PC-3 (cell line): ENCODE measurements around the gene TAPBPL. TPM values are rescaled to one million over a fixed set of nuclear protein-coding genes. Genes with fewer than 3 reads are reported as not detected.

Source experiments
- ATAC-seq: fragments of 200-7000 bp; cut with Tn5 transposase; 2 replicates; pipeline ENCODE4 v1.9.1; 2020; ENCODE audit warnings: mild to moderate bottlenecking, moderate library complexity
- BruUV-seq: library from RNA; stranded (reverse); fragments of 400-500 nt; replicated peaks from 2 replicates; lab custom pipeline; 2021; lab: Mats Ljungman, UMichigan
- CTCF ChIA-PET: fragments of 300-600 bp; sonication (Branson Sonifier 250); formaldehyde crosslinking; loops from one replicate; lab custom pipeline; 2022; ENCODE audit warnings: antibody characterized with exemption; lab: Charles Lee
- POLR2A ChIA-PET: fragments of 300-600 bp; sonication (Branson Sonifier 250); formaldehyde crosslinking; loops from one replicate; lab custom pipeline; 2022; ENCODE audit warnings: antibody characterized with exemption; ENCODE audit not compliant: unreplicated experiment; lab: Charles Lee
- DNase-seq: peaks from one replicate; pipeline ENCODE4 v3.0.0-alpha.2; 2015
- H2AFZ ChIP-seq: fragments of 300-600 bp; sonication (generic); 2 replicates; pipeline ENCODE4 v1.6.0; 2016; ENCODE audit warnings: antibody characterized with exemption, low read length
- H3F3A ChIP-seq: fragments of 300-600 bp; sonication (generic); one replicate; pipeline ENCODE4 v1.6.0; 2017; ENCODE audit warnings: antibody characterized with exemption, low read length, control low read depth, mild to moderate bottlenecking; ENCODE audit not compliant: unreplicated experiment
- H3K27ac ChIP-seq: fragments of 300-600 bp; sonication (generic); 2 replicates; pipeline ENCODE4 v1.5.1; 2016; ENCODE audit warnings: mild to moderate bottlenecking, low read length
- H3K27me3 ChIP-seq: fragments of 300-600 bp; sonication (generic); 2 replicates; pipeline ENCODE4 v1.6.1; 2016; ENCODE audit warnings: low read length, mixed read lengths
- H3K36me3 ChIP-seq: fragments of 300-600 bp; sonication (generic); 2 replicates; pipeline ENCODE4 v1.6.1; 2016; ENCODE audit warnings: low read depth, mixed run types, low read length, mixed read lengths
- H3K4me1 ChIP-seq: fragments of 300-600 bp; sonication (generic); 2 replicates; pipeline ENCODE4 v1.5.1; 2016; ENCODE audit warnings: low read length; ENCODE audit not compliant: insufficient read depth
- H3K4me2 ChIP-seq: fragments of 300-600 bp; sonication (generic); 2 replicates; pipeline ENCODE4 v1.6.0; 2016; ENCODE audit warnings: low read length
- H3K4me3 ChIP-seq: fragments of 300-600 bp; sonication (generic); 2 replicates; pipeline ENCODE4 v1.5.1; 2016; ENCODE audit warnings: mild to moderate bottlenecking, low read length, mixed read lengths
- H3K79me2 ChIP-seq: fragments of 300-600 bp; sonication (generic); 2 replicates; pipeline ENCODE4 v1.6.1; 2017; ENCODE audit warnings: low read length, mixed read lengths
- H3K9ac ChIP-seq: fragments of 300-600 bp; sonication (generic); 2 replicates; pipeline ENCODE4 v1.6.0; 2016; ENCODE audit warnings: mild to moderate bottlenecking, low read length
- H3K9me2 ChIP-seq: fragments of 300-600 bp; sonication (generic); replicated peaks from 2 replicates; pipeline ENCODE4 v1.6.1; 2016; ENCODE audit warnings: mixed run types, low read length, mixed read lengths
- H3K9me3 ChIP-seq: fragments of 300-600 bp; sonication (generic); 2 replicates; pipeline ENCODE4 v1.6.1; 2016; ENCODE audit warnings: low read length, mixed read lengths
- H4K20me1 ChIP-seq: fragments of 300-600 bp; sonication (generic); 2 replicates; pipeline ENCODE4 v1.6.1; 2016; ENCODE audit warnings: low read length, mixed read lengths
- EZH2 ChIP-seq: fragments of 300-600 bp; sonication (generic); IDR thresholded peaks from one replicate; pipeline ENCODE4 v1.6.1; 2017; ENCODE audit warnings: antibody characterized with exemption, mild to moderate bottlenecking, low read length; ENCODE audit not compliant: unreplicated experiment
- EZH2phosphoT487 ChIP-seq: fragments of 300-600 bp; sonication (generic); IDR thresholded peaks from 2 replicates; pipeline ENCODE4 v1.6.1; 2018; ENCODE audit warnings: mild to moderate bottlenecking, antibody characterized with exemption, low read length, borderline replicate concordance
- intact Hi-C: fragments of 100-400 bp; cut with micrococcal nuclease; formaldehyde crosslinking; loops from 2 replicates; pipeline ENCODE4 v1.9.0; 2023
- total RNA-seq: library from RNA; depleted of rRNA; stranded (reverse); fragments of >200 nt; gene quantifications from 2 replicates; pipeline ENCODE4 v1.2.3, GENCODE V29; 2014
- TF ChIP-seq, protein P1 (sequence below): fragments of 300-600 bp; sonication (generic); conservative IDR thresholded peaks from 2 replicates; pipeline ENCODE4 v1.5.1; 2017; ENCODE audit warnings: antibody characterized with exemption, low read depth, mild to moderate bottlenecking, low read length

The TAPBPL gene
- total RNA-seq, 1 experiment from 2014 or later, result 0.47 TPM

DNA sequence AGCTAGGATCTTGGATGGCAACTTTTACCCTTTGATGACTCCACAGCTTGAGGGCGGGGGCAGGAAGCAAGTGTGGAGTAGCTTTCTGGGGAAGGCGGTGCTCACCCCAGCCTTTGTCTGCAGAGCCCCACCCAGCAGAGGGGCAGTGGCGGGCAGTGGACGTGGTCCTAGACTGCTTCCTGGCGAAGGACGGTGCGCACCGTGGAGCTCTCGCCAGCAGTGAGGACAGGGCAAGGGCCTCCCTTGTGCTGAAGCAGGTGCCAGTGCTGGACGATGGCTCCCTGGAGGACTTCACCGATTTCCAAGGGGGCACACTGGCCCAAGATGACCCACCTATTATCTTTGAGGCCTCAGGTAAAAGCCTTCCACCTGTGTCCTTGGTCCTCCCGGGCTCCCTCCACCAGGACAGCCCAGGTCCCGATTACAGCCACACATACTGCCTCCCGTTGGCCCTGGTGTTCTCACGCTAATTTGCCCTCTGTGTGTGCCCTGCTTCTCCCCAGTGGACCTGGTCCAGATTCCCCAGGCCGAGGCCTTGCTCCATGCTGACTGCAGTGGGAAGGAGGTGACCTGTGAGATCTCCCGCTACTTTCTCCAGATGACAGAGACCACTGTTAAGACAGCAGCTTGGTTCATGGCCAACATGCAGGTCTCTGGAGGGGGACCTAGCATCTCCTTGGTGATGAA, 1.2 kb downstream of the TAPBPL start:
- Histone ChIP-seq H3K79me2 (no peaks in the 10 kb centered on the region), H3K9me3 (no peaks in the 10 kb centered on the region), H3K4me3 (no peak overlapping the region), H3K4me1 (peaks cover 8% of the 10 kb centered on the region; the same call in 1 of the 2 replicates), H3K27ac (no peak overlapping the region), H3K9ac (no peak overlapping the region), H3K4me2 (no peak overlapping the region), H4K20me1 (no peaks in the 10 kb centered on the region), H3K27me3 (no peaks in the 10 kb centered on the region), H3F3A (no peaks in the 10 kb centered on the region), H3K36me3 (no peaks in the 10 kb centered on the region), H3K9me2 (no peaks in the 10 kb centered on the region), H2AFZ (no peak overlapping the region)
- TF ChIP-seq, protein P1, sequence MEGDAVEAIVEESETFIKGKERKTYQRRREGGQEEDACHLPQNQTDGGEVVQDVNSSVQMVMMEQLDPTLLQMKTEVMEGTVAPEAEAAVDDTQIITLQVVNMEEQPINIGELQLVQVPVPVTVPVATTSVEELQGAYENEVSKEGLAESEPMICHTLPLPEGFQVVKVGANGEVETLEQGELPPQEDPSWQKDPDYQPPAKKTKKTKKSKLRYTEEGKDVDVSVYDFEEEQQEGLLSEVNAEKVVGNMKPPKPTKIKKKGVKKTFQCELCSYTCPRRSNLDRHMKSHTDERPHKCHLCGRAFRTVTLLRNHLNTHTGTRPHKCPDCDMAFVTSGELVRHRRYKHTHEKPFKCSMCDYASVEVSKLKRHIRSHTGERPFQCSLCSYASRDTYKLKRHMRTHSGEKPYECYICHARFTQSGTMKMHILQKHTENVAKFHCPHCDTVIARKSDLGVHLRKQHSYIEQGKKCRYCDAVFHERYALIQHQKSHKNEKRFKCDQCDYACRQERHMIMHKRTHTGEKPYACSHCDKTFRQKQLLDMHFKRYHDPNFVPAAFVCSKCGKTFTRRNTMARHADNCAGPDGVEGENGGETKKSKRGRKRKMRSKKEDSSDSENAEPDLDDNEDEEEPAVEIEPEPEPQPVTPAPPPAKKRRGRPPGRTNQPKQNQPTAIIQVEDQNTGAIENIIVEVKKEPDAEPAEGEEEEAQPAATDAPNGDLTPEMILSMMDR, result no peak
- no peak for TF ChIP-seq EZH2
- no peak for TF ChIP-seq EZH2phosphoT487
- DNase-seq (no peak), ATAC-seq (no peak)
- ChIA-PET CTCF (interaction anchor here (0.5 kb wide), 1 partner anchor 369 kb away, joined by 5 read pairs; no protein-coding TSS in a partner anchor), POLR2A (interaction anchor here (0.5 kb wide), 1 partner anchor 114 kb away, joined by 3 read pairs; no protein-coding TSS in a partner anchor)
- no TSS peak for BruUV-seq
- intact Hi-C loops, result no loop called here

DNA sequence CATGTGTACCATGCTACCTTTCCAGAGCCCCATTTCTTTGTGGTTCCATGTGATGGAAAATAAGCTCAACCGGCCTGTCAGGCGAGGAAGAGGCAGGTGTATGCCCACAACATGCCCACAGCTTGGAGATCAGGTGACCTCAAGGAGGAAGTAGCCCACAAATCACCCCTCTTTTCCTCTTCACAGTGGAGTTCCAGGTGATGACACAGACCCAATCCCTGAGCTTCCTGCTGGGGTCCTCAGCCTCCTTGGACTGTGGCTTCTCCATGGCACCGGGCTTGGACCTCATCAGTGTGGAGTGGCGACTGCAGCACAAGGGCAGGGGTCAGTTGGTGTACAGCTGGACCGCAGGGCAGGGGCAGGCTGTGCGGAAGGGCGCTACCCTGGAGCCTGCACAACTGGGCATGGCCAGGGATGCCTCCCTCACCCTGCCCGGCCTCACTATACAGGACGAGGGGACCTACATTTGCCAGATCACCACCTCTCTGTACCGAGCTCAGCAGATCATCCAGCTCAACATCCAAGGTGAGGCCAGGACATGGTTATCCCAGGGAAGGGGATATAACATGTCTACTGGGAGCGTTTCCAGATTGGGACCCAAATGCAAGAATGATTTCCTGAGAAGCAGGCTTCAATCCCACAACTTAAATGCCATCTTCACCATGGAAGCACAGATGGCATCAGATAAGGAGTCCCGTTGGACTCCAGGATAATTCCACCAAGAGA, 5.5 kb downstream of the TAPBPL start:
- no peak for ATAC-seq
- Histone ChIP-seq H2AFZ (no peak overlapping the region), H3F3A (no peaks in the 10 kb centered on the region), H3K36me3 (no peaks in the 10 kb centered on the region), H3K79me2 (no peaks in the 10 kb centered on the region), H3K27me3 (no peaks in the 10 kb centered on the region), H3K9me2 (no peaks in the 10 kb centered on the region), H3K27ac (no peak overlapping the region), H3K9me3 (no peaks in the 10 kb centered on the region), H3K4me3 (no peak overlapping the region), H4K20me1 (no peaks in the 10 kb centered on the region), H3K4me2 (no peak overlapping the region), H3K4me1 (no peaks in the 10 kb centered on the region), H3K9ac (no peak overlapping the region)
- intact Hi-C loops, result no loop called here
- DNase-seq, result no peak
- POLR2A ChIA-PET, result no interaction called here
- TF ChIP-seq, protein P1, result no peak
- TF ChIP-seq EZH2phosphoT487, result no peak
- no peak for TF ChIP-seq EZH2
- BruUV-seq, result no TSS peak
- CTCF ChIA-PET, result no interaction called here
